Measurements from ENCODE around the gene STAT5B. TPM values are rescaled to one million over a fixed set of nuclear protein-coding genes. Genes with fewer than 3 reads are reported as not detected.
"Not testable (repeated sequence)": the region's sequence is repeated elsewhere in the genome, so short reads cannot be mapped to it uniquely, and the experiment has no call there.

The STAT5B gene
- total RNA-seq, 1 experiment from 2014 or later: 102 TPM

DNA sequence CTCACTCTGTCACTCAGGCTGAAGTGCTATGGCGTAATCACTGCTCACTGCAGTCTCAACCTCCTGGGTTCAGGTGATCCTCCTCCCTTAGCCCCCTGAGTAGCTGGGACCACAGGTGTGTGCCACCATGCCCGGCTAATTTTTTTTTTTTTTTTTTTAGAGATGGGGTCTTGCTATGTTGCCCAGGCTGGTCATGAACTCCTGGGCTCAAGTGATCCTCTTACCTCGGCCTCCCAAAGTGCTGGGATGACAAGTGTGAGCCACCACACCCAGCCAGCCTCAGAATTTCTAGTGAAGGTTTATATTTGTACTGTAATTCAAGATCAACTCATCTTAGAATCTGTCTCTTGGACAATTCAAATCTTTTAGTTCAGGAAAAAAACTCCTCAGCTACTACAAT is 32.1 kb downstream of the STAT5B start:
- H3K4me3 ChIP-seq (ENCODE audit: low read depth in 2 of 2, low read length in 2 of 2); H3K36me3 ChIP-seq (ENCODE audit: control insufficient read depth, insufficient read depth, low read length); ATAC-seq; DNase-seq (ENCODE audit: low read depth, low spot score); intact Hi-C loops (cut with micrococcal nuclease; ENCODE audit: unreplicated experiment); in situ Hi-C loops (cut with HindIII; ENCODE audit: low pct_unique_long_range_greater_than_20kb, low sequenced_read_pairs); H3K9me3 ChIP-seq (ENCODE audit: control insufficient read depth, insufficient read depth, low read depth, low read length); H3K27me3 ChIP-seq (ENCODE audit: control insufficient read depth, insufficient read depth, low read length); BruUV-seq (replicated peaks); CTCF ChIA-PET: not testable (repeated sequence)
- H3K4me1 ChIP-seq (ENCODE audit: control insufficient read depth, insufficient read depth, low read length): peaks cover 56% of the 10 kb centered on the region
- H3K27ac ChIP-seq (ENCODE audit: low read length): peak overlapping the region; percentile 84
- POLR2A ChIA-PET: interaction anchor here (0.7 kb wide), 1 partner anchor 470 kb away, joined by 3 read pairs; no protein-coding TSS in a partner anchor

DNA sequence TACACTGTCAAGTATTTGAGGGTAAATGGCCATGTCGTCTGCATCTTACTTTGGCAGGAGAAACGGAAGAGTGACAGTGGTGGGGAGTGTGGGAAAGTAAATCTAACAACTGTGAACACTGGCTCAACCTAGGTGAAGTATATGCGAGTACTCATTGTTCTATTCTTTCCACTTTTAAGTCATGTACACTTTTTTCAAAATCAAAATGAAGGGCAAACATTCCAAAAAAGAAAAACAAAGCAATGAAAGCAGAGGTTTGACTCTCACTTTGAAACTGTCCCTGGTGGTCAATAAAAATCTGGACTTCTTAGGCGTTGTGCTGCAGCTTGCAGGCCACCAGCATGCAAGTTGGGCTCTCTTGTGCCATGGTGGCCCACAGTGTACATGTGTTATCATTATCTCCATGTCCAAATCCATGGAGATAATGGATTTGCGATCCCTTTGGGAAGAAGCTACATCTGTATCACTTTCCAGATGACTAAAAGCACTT is 32.7 kb downstream of the STAT5B start:
- POLR2A ChIA-PET: interaction anchor here (0.7 kb wide), 1 partner anchor 114 kb away, joined by 4 read pairs; no protein-coding TSS in a partner anchor
- Histone ChIP-seq H3K9me3 (ENCODE audit: control insufficient read depth, insufficient read depth, low read depth, low read length) (no peaks in the 10 kb centered on the region), H3K27ac (ENCODE audit: low read length) (peak overlapping the region; percentile 84), H3K36me3 (ENCODE audit: control insufficient read depth, insufficient read depth, low read length) (no peaks in the 10 kb centered on the region), H3K4me1 (ENCODE audit: control insufficient read depth, insufficient read depth, low read length) (peaks cover 50% of the 10 kb centered on the region), H3K4me3 (ENCODE audit: low read depth in 2 of 2, low read length in 2 of 2) (no peak overlapping the region), H3K27me3 (ENCODE audit: control insufficient read depth, insufficient read depth, low read length) (no peaks in the 10 kb centered on the region)
- BruUV-seq (replicated peaks): no TSS peak
- CTCF ChIA-PET: no interaction called here
- DNase-seq (ENCODE audit: low read depth, low spot score) (no peak), ATAC-seq (no peak)
- TF ChIP-seq, protein P1, sequence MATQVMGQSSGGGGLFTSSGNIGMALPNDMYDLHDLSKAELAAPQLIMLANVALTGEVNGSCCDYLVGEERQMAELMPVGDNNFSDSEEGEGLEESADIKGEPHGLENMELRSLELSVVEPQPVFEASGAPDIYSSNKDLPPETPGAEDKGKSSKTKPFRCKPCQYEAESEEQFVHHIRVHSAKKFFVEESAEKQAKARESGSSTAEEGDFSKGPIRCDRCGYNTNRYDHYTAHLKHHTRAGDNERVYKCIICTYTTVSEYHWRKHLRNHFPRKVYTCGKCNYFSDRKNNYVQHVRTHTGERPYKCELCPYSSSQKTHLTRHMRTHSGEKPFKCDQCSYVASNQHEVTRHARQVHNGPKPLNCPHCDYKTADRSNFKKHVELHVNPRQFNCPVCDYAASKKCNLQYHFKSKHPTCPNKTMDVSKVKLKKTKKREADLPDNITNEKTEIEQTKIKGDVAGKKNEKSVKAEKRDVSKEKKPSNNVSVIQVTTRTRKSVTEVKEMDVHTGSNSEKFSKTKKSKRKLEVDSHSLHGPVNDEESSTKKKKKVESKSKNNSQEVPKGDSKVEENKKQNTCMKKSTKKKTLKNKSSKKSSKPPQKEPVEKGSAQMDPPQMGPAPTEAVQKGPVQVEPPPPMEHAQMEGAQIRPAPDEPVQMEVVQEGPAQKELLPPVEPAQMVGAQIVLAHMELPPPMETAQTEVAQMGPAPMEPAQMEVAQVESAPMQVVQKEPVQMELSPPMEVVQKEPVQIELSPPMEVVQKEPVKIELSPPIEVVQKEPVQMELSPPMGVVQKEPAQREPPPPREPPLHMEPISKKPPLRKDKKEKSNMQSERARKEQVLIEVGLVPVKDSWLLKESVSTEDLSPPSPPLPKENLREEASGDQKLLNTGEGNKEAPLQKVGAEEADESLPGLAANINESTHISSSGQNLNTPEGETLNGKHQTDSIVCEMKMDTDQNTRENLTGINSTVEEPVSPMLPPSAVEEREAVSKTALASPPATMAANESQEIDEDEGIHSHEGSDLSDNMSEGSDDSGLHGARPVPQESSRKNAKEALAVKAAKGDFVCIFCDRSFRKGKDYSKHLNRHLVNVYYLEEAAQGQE (IDR thresholded peaks at IDR 0.05; ENCODE audit: insufficient read depth in 1 of 2, low read depth in 2 of 2, low read length in 1 of 2): no peak
- TF ChIP-seq, protein P2, sequence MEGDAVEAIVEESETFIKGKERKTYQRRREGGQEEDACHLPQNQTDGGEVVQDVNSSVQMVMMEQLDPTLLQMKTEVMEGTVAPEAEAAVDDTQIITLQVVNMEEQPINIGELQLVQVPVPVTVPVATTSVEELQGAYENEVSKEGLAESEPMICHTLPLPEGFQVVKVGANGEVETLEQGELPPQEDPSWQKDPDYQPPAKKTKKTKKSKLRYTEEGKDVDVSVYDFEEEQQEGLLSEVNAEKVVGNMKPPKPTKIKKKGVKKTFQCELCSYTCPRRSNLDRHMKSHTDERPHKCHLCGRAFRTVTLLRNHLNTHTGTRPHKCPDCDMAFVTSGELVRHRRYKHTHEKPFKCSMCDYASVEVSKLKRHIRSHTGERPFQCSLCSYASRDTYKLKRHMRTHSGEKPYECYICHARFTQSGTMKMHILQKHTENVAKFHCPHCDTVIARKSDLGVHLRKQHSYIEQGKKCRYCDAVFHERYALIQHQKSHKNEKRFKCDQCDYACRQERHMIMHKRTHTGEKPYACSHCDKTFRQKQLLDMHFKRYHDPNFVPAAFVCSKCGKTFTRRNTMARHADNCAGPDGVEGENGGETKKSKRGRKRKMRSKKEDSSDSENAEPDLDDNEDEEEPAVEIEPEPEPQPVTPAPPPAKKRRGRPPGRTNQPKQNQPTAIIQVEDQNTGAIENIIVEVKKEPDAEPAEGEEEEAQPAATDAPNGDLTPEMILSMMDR (IDR thresholded peaks at IDR 0.05): no peak
- TF ChIP-seq SIN3A (IDR thresholded peaks at IDR 0.05; ENCODE audit: borderline replicate concordance, insufficient read depth, low read depth, low read length) (no peak), TCF7L2 (IDR thresholded peaks at IDR 0.05; ENCODE audit: low read depth, low read length) (no peak), POLR2AphosphoS5 (IDR thresholded peaks at IDR 0.05; ENCODE audit: low read depth, low read length) (no peak)
- intact Hi-C loops (cut with micrococcal nuclease; ENCODE audit: unreplicated experiment) (no loop called here), in situ Hi-C loops (cut with HindIII; ENCODE audit: low pct_unique_long_range_greater_than_20kb, low sequenced_read_pairs) (no loop called here)

DNA sequence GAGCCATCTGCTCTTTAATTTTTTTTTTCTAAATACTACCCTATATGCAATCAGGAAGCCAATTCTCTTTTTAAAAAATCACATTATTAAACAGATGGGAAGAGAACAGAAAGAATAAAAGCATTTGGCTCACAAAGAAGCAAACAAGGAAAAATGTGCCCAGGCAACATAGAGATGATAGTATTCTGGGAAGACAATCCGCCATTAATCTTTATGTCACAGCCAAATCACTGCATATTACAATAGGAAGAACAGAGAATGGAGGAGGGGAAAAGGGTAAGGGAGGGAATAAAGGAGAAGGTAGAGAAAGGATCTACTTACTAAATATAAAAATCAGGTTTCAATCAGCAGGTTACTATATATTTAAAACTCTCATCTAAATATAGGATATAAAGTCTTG is 34.3 kb downstream of the STAT5B start:
- Histone ChIP-seq H3K27me3 (ENCODE audit: control insufficient read depth, insufficient read depth, low read length) (no peaks in the 10 kb centered on the region), H3K4me1 (ENCODE audit: control insufficient read depth, insufficient read depth, low read length) (peaks cover 42% of the 10 kb centered on the region), H3K27ac (ENCODE audit: low read length) (peak overlapping the region; percentile 84), H3K4me3 (ENCODE audit: low read depth in 2 of 2, low read length in 2 of 2) (no peak overlapping the region), H3K9me3 (ENCODE audit: control insufficient read depth, insufficient read depth, low read depth, low read length) (no peaks in the 10 kb centered on the region), H3K36me3 (ENCODE audit: control insufficient read depth, insufficient read depth, low read length) (no peaks in the 10 kb centered on the region)
- intact Hi-C loops (cut with micrococcal nuclease; ENCODE audit: unreplicated experiment) (no loop called here), in situ Hi-C loops (cut with HindIII; ENCODE audit: low pct_unique_long_range_greater_than_20kb, low sequenced_read_pairs) (no loop called here)
- no TSS peak for BruUV-seq (replicated peaks)
- ChIA-PET CTCF (no interaction called here), POLR2A (no interaction called here)
- no peak for ATAC-seq
- TF ChIP-seq SIN3A (IDR thresholded peaks at IDR 0.05; ENCODE audit: borderline replicate concordance, insufficient read depth, low read depth, low read length): no peak
- TF ChIP-seq, protein P1 (IDR thresholded peaks at IDR 0.05; ENCODE audit: insufficient read depth in 1 of 2, low read depth in 2 of 2, low read length in 1 of 2): no peak
- TF ChIP-seq POLR2AphosphoS5 (IDR thresholded peaks at IDR 0.05; ENCODE audit: low read depth, low read length): no peak
- TF ChIP-seq, protein P2 (IDR thresholded peaks at IDR 0.05): no peak
- no peak for TF ChIP-seq TCF7L2 (IDR thresholded peaks at IDR 0.05; ENCODE audit: low read depth, low read length)
- no peak for DNase-seq (ENCODE audit: low read depth, low spot score)
